ENCODE results near the gene RMI2.
A peak's percentile ranks its signal among the peaks of the same experiment; 100 is the strongest.

Gene RMI2

GRCh38 chr16:11393861-11394592, 48.8 kb downstream of the RMI2 start:
- H3K4me3 ChIP-seq (ENCODE audit: low read depth, low read length), result no peak overlapping the region
- TF ChIP-seq CTCF (IDR thresholded peaks at IDR 0.05; ENCODE audit: low read depth, low read length), result no peak

DNA sequence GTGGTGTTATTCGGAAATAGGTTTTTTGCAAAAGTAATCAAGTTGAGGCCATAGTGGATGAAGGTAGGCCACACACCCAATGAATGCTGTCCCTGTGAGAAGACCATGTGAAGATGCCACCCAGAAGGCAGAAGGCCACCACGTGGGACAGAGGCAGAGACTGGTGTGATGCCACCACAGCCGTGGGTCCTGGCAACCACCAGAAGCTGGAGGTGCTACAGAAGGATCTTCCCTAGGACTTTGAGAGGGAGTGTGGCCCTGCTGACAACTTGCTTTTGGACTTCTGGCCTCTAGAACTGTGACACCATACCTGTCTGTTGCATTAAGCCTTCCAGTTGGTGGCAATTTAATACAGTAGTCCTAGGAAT, 49.3 kb downstream of the RMI2 start:
- no peak overlapping the region for H3K4me3 ChIP-seq (ENCODE audit: low read depth, low read length)
- no peak for TF ChIP-seq CTCF (IDR thresholded peaks at IDR 0.05; ENCODE audit: low read depth, low read length)

DNA sequence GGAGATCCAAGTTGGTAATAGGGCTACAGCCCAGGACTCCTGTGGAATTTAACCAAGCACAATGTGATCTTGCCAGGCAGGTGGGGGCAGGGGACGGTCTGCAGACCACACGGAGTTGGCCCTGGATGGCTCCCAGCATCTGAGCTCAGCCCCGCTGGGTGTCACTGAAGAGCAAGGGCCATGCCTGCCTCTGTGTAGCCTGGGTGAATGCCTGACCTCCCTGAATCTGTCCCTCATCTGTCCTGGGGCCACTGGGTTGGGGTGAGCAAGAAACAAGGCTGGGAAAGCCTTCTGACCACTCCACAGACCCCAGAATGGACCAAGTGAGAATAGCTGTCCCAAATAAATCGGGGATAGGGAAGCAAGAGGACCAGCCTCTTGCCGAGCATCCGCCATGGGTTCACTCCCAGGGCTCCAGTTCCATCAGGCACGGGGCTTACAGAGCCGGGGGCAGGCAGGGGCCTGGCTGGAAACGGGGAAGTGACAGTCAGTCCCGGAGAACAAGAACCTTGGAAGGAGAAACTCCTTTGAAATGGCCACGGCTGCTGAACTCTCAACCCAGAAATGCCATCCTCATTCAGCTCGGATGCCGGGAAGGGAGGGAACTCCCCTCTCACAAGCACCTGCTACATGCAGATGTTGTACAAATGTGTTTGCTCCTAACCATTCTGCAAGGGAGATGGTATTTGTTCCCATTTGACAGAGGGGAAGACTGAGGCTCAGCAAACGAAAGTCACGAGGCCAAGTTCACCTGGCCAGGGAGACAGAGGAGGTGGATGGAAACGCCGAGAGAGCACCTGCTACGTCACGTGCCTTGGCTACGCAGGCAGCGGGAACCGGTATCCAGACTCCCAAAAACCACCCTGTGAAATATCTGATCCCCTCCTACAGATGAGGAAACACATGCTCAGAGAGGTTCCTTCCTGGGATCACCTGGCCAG, 50.0 kb downstream of the RMI2 start:
- H3K4me3 ChIP-seq (ENCODE audit: low read depth, low read length), result no peak overlapping the region
- no peak for TF ChIP-seq CTCF (IDR thresholded peaks at IDR 0.05; ENCODE audit: low read depth, low read length)

DNA sequence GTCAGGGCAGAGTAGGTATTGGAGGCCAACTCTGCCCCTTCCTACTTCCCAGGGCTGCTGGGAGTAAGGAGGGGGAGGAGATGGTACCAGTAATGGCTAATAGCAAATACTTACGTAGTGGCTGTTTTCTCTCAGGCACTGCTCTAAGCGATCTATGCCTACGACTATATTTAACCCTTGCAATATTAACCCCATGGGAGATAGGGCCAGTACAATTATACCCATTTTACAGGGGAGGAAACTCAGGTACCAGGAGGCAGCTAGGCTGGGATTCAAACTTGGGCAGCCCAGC, 50.6 kb downstream of the RMI2 start:
- H3K4me3 ChIP-seq (ENCODE audit: low read depth, low read length), result no peak overlapping the region
- no peak for TF ChIP-seq CTCF (IDR thresholded peaks at IDR 0.05; ENCODE audit: low read depth, low read length)

- no peak overlapping the region for H3K4me3 ChIP-seq (ENCODE audit: low read depth, low read length)
- peak; percentile 98 for TF ChIP-seq CTCF (IDR thresholded peaks at IDR 0.05; ENCODE audit: low read depth, low read length)
These were observed 51.2 kb downstream of the RMI2 start for GRCh38 chr16:11396241-11397048.

- TF ChIP-seq CTCF (IDR thresholded peaks at IDR 0.05; ENCODE audit: low read depth, low read length), result no peak
These were observed 52.9 kb downstream of the RMI2 start for GRCh38 chr16:11398136-11398535.

More at GRCh38 chr16:11398136-11398535, 52.9 kb downstream of the RMI2 start:
- H3K4me3 ChIP-seq (ENCODE audit: low read depth, low read length), result no peak overlapping the region

Measured in WI38 (cell line).